K562 (cell line): Measurements from ENCODE around the gene RHCG. TPM values are rescaled to one million over a fixed set of nuclear protein-coding genes. Genes with fewer than 3 reads are reported as not detected.

Experiments
- ATAC-seq: fragments of 200-7000 bp; cut with Tn5 transposase; 3 replicates; pipeline ENCODE4 v1.9.1; 2020; ENCODE audit warnings: moderate library complexity
- BruUV-seq: library from RNA; stranded (reverse); fragments of 400-500 nt; replicated peaks from 2 replicates; lab custom pipeline; 2021; lab: Mats Ljungman, UMichigan
- CTCF ChIA-PET: fragments of 300-600 bp; formaldehyde crosslinking; extraction: SDS; loops from one replicate; lab custom pipeline; 2021; ENCODE audit warnings: low intra/inter-chr PET ratio; lab: Yijun Ruan, JAX
- POLR2A ChIA-PET: fragments of 300-600, 350-650 bp; sonication (Branson Sonifier 250); formaldehyde crosslinking; extraction: SDS; loops from one replicate; lab custom pipeline; 2021; ENCODE audit warnings: antibody characterized with exemption, inconsistent platforms; lab: Yijun Ruan, JAX
- DNase-seq, 4 experiments: peaks; one replicate each; pipeline versions ENCODE4 v3.0.0 to v3.0.0-alpha.2; 2011 to 2018; ENCODE audit warnings: low spot score in 3 of 4, mixed read lengths in 3 of 4; ENCODE audit errors: extremely low read depth in 1 of 4
- FAIRE-seq: peaks from 2 replicates; lab custom pipeline; 2011; peaks lifted over from hg19 to GRCh38; lab: Jason Lieb, UNC
- H2AFZ ChIP-seq: 2 replicates; pipeline ENCODE4 v1.6.0; 2011; ENCODE audit warnings: low read depth, low read length, control low read depth, inconsistent platforms
- H3K27ac ChIP-seq: fragments of 200-600 bp; 3 replicates; pipeline ENCODE4 v1.8.0; 2011; ENCODE audit warnings: low read depth, mild to moderate bottlenecking, control low read depth, inconsistent platforms, low read length, moderate library complexity, mixed read lengths; ENCODE audit errors: extremely low read depth
- H3K27me3 ChIP-seq, 2 experiments: fragments of 300-600 bp in 1 of 2; 2 replicates in 1 of 2; 3 replicates in 1 of 2; pipeline versions ENCODE4 v1.6.0 to v1.8.0; 2011; ENCODE audit warnings: inconsistent platforms in 2 of 2, low read length in 2 of 2, mild to moderate bottlenecking in 1 of 2, mixed read lengths in 1 of 2, moderate library complexity in 1 of 2; ENCODE audit not compliant: control insufficient read depth in 2 of 2, insufficient read depth in 2 of 2
- H3K36me3 ChIP-seq: fragments of 300-600 bp; 3 replicates; pipeline ENCODE4 v1.8.0; 2011; ENCODE audit warnings: mild to moderate bottlenecking, low read length, inconsistent platforms; ENCODE audit not compliant: control insufficient read depth, insufficient read depth
- H3K4me1 ChIP-seq, 2 experiments: fragments of 200-600 bp in 1 of 2; replicated peaks in 1 of 2; 2 replicates in 1 of 2; 3 replicates in 1 of 2; pipeline versions ENCODE4 v1.5.1 to v1.8.0; 2011; ENCODE audit warnings: inconsistent platforms in 2 of 2, low read length in 2 of 2, mild to moderate bottlenecking in 1 of 2, mixed read lengths in 1 of 2, moderate library complexity in 1 of 2; ENCODE audit not compliant: control insufficient read depth in 2 of 2, insufficient read depth in 2 of 2
- H3K4me2 ChIP-seq: 2 replicates; pipeline ENCODE4 v1.6.1; 2011; ENCODE audit warnings: low read length, control low read depth, inconsistent platforms, mixed read lengths; ENCODE audit not compliant: insufficient read depth
- H3K4me3 ChIP-seq: fragments of 200-600 bp; sonication (generic), shearing (Covaris generic); 2 replicates; pipeline ENCODE4 v1.5.1; 2016; ENCODE audit warnings: control low read depth, inconsistent platforms
- H3K79me2 ChIP-seq: fragments of 200-600 bp; 3 replicates; pipeline ENCODE4 v1.8.0; 2011; ENCODE audit warnings: low read length, inconsistent platforms; ENCODE audit not compliant: control insufficient read depth, insufficient read depth
- H3K9ac ChIP-seq, 2 experiments: 2 replicates each; pipeline versions ENCODE4 v1.6.0 to v1.6.1; 2011; ENCODE audit warnings: low read depth in 2 of 2, low read length in 2 of 2, control low read depth in 1 of 2, inconsistent platforms in 1 of 2, mild to moderate bottlenecking in 1 of 2, mixed read lengths in 1 of 2; ENCODE audit not compliant: insufficient read depth in 1 of 2
- H3K9me1 ChIP-seq: one replicate; pipeline ENCODE4 v1.6.0; 2011; ENCODE audit warnings: inconsistent platforms, mild to moderate bottlenecking, low read length, moderate library complexity; ENCODE audit not compliant: control insufficient read depth, insufficient read depth
- H3K9me3 ChIP-seq: replicated peaks from 2 replicates; pipeline ENCODE4 v1.5.1; 2011; ENCODE audit warnings: low read depth, low read length, inconsistent platforms; ENCODE audit not compliant: control insufficient read depth, insufficient read depth
- H4K20me1 ChIP-seq: replicated peaks from 2 replicates; pipeline ENCODE4 v1.6.1; 2011; ENCODE audit warnings: low read length, inconsistent platforms, mixed read lengths; ENCODE audit not compliant: control insufficient read depth, insufficient read depth
- CHCHD3 ChIP-seq: fragments of 250-450 bp; sonication (Bioruptor Pico); IDR thresholded peaks from 2 replicates; pipeline ENCODE4 v2.1.2; 2022; ENCODE audit warnings: mild to moderate bottlenecking
- ESRRB ChIP-seq: fragments of 250-450 bp; sonication (Bioruptor Pico); IDR thresholded peaks from 2 replicates; pipeline ENCODE4 v1.5.0; 2020; ENCODE audit warnings: mild to moderate bottlenecking, moderate library complexity, borderline replicate concordance
- HSF4 ChIP-seq: fragments of 250-450 bp; sonication (Bioruptor Pico); IDR thresholded peaks from 2 replicates; pipeline ENCODE4 v2.1.2; 2022; ENCODE audit warnings: mild to moderate bottlenecking, moderate library complexity, borderline replicate concordance
- NFATC3 ChIP-seq: fragments of 450-650 bp; IDR thresholded peaks from 2 replicates; pipeline ENCODE4 v1.6.1; 2017; ENCODE audit warnings: mild to moderate bottlenecking
- SPI1 ChIP-seq: IDR thresholded peaks from 2 replicates; pipeline ENCODE4 v1.6.1; 2011; ENCODE audit warnings: low read depth, low read length, control low read depth, borderline replicate concordance
- ZNF79 ChIP-seq: fragments of 250-450 bp; sonication (Bioruptor Pico); IDR thresholded peaks from 2 replicates; pipeline ENCODE4 v1.4.0; 2020; ENCODE audit warnings: low read depth, mild to moderate bottlenecking, moderate library complexity
- WGBS: fragments of 100-300 bp; shearing (Covaris generic); methylation state at CpG from one replicate; pipeline ENCODE4 v1.1.6; 2016; ENCODE audit warnings: low coverage, mixed read lengths; ENCODE audit not compliant: insufficient coverage; ENCODE audit errors: missing lambda C conversion rate; 5-methylcytosine and 5-hydroxymethylcytosine counted together
- in situ Hi-C: fragments of 300-500 bp; cut with MboI; formaldehyde crosslinking; loops from 4 replicates; pipeline ENCODE4 v1.15.0; 2018; ENCODE audit warnings: inconsistent platforms, mixed read lengths
- intact Hi-C: fragments of 100-400 bp; cut with micrococcal nuclease; formaldehyde crosslinking; loops from 2 replicates; pipeline ENCODE4 v1.14.2; 2022
- polyA plus RNA-seq, 8 experiments: library from polyadenylated mRNA; depleted of rRNA in 4 of 8; stranded (reverse) in 5 of 8; unstranded in 3 of 8; fragments of >200 nt; fragmentation: Nextera tagmentation in 2 of 8; fragmentation: Illumina TruSeq in 1 of 8; extraction: Ambion mirVana in 2 of 8; extraction: Trizol in 1 of 8; gene quantifications; 2 replicates each; pipeline versions ENCODE4 v1.2.1 to v1.2.3, GENCODE V29; 2011 to 2014; ENCODE audit warnings: inconsistent platforms in 1 of 8, missing spikeins in 1 of 8
- total RNA-seq, 7 experiments: library from RNA; depleted of rRNA in 6 of 7; stranded (reverse); fragments of >200 nt in 6 of 7; fragmentation: Illumina TruSeq in 2 of 7; extraction: Trizol in 2 of 7; gene quantifications; 2 replicates each; pipeline versions ENCODE4 v1.2.1 to v1.2.3, GENCODE V29; 2011 to 2021; ENCODE audit warnings: low replicate concordance in 1 of 7
- TF ChIP-seq, protein P1 (sequence below): IDR thresholded peaks from 2 replicates; pipeline ENCODE4 v1.6.1; 2011; ENCODE audit warnings: borderline replicate concordance, low read depth, mild to moderate bottlenecking, moderate library complexity, low read length; ENCODE audit not compliant: insufficient read depth, poor library complexity, severe bottlenecking
- TF ChIP-seq, protein P2 (sequence below): fragments of 250-450 bp; sonication (Bioruptor Pico); IDR thresholded peaks from 2 replicates; pipeline ENCODE4 v1.4.0; 2020; ENCODE audit warnings: borderline replicate concordance

The RHCG gene
- total and polyA plus RNA-seq, 9 of the 15 experiments (the other 6 are each of a cell fraction or from before 2014, with no cell fraction given): not detected

DNA sequence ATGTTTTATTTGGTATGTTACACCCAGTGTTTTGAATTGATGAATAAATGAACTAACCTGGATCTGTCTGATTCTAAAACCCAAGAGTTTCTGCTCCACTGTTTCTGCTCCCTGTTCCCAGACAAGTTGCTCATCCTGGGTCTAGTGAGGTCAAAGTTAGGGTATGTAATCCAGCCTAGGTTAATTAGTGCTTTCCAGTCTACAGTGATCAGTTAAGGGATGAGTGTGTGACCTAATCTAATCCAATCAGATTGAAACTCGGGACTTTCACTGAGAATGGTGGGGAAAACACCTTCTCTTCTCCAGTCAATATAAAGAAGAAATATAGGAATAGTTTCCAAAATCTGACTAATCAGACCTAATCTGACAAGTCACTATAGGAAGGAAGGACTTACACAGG is 27.8 kb upstream of the RHCG start (continued):
- TF ChIP-seq, protein P1, sequence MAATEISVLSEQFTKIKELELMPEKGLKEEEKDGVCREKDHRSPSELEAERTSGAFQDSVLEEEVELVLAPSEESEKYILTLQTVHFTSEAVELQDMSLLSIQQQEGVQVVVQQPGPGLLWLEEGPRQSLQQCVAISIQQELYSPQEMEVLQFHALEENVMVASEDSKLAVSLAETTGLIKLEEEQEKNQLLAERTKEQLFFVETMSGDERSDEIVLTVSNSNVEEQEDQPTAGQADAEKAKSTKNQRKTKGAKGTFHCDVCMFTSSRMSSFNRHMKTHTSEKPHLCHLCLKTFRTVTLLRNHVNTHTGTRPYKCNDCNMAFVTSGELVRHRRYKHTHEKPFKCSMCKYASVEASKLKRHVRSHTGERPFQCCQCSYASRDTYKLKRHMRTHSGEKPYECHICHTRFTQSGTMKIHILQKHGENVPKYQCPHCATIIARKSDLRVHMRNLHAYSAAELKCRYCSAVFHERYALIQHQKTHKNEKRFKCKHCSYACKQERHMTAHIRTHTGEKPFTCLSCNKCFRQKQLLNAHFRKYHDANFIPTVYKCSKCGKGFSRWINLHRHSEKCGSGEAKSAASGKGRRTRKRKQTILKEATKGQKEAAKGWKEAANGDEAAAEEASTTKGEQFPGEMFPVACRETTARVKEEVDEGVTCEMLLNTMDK: no peak
- TF ChIP-seq NFATC3 (no peak), CHCHD3 (no peak)
- TF ChIP-seq, all 486 proteins: peak for 0

DNA sequence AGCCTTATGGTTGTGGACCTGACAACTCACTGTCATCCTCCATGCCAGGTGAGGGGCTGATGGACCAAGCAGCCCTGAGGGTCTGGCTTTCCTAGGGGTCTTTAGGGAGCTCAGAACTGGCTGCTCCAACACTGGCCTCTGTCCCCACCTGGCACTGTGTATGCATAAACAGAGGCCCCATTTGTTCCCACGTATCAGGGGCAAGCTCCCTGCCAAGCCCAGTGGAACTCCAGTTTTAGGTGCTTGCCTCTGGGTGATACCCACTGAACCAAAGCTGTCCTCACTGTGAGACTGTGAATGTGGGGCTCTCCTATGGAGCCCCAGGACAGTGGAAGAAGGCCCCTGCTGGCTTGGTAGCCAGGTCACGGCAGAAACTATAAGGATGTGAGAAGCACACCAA is 26.7 kb upstream of the RHCG start:
- no peaks in the 10 kb centered on the region for H3K79me2 ChIP-seq
- H3K27ac ChIP-seq: no peak overlapping the region
- H3K27me3 ChIP-seq: peaks cover 2 to 13% of the 10 kb centered on the region in 2 experiments; a peak in 3 of 5 replicates
- no peak for ATAC-seq
- 0% methylated on average over 2 of the region's 2 CpGs for WGBS
- no TSS peak for BruUV-seq
- no peak for DNase-seq
- no peak overlapping the region for H3K9ac ChIP-seq
- no peak for FAIRE-seq
- H3K9me1 ChIP-seq: no peaks in the 10 kb centered on the region
- no peak for TF ChIP-seq ZNF79 (CRISPR knock-in tag)
- TF ChIP-seq, protein P2, sequence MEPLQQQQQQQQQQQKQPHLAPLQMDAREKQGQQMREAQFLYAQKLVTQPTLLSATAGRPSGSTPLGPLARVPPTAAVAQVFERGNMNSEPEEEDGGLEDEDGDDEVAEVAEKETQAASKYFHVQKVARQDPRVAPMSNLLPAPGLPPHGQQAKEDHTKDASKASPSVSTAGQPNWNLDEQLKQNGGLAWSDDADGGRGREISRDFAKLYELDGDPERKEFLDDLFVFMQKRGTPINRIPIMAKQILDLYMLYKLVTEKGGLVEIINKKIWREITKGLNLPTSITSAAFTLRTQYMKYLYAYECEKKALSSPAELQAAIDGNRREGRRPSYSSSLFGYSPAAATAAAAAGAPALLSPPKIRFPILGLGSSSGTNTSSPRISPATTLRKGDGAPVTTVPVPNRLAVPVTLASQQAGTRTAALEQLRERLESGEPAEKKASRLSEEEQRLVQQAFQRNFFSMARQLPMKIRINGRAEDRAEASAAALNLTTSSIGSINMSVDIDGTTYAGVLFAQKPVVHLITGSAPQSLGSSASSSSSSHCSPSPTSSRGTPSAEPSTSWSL (CRISPR knock-in tag): no peak
- no peak for TF ChIP-seq HSF4 (CRISPR knock-in tag)
- TF ChIP-seq ESRRB (CRISPR knock-in tag): no peak
- TF ChIP-seq SPI1: no peak
- no peaks in the 10 kb centered on the region for H3K4me1 ChIP-seq
- H3K4me2 ChIP-seq: no peak overlapping the region
- no peaks in the 10 kb centered on the region for H3K9me3 ChIP-seq
- no peaks in the 10 kb centered on the region for H4K20me1 ChIP-seq
- H2AFZ ChIP-seq: no peak overlapping the region
- in situ Hi-C loops: no loop called here
- no peak overlapping the region for H3K4me3 ChIP-seq
- POLR2A ChIA-PET: interaction anchor here (0.6 kb wide), 1 partner anchor 19 kb away, joined by 4 read pairs; no protein-coding TSS in a partner anchor
- intact Hi-C loops: no loop called here
- H3K36me3 ChIP-seq: no peaks in the 10 kb centered on the region
- CTCF ChIA-PET: no interaction called here
